VCaP (cell line): Measurements from ENCODE around the gene DCAF11.

Experiments
- H3K27ac ChIP-seq: fragments of 450-650 bp; 2 replicates; pipeline ENCODE4 v1.5.1; 2017
- TF ChIP-seq, protein P1 (sequence below): fragments of 450-650 bp; conservative IDR thresholded peaks from 2 replicates; pipeline ENCODE4 v1.5.1; 2017; ENCODE audit warnings: mild to moderate bottlenecking, moderate library complexity

The DCAF11 gene

DNA sequence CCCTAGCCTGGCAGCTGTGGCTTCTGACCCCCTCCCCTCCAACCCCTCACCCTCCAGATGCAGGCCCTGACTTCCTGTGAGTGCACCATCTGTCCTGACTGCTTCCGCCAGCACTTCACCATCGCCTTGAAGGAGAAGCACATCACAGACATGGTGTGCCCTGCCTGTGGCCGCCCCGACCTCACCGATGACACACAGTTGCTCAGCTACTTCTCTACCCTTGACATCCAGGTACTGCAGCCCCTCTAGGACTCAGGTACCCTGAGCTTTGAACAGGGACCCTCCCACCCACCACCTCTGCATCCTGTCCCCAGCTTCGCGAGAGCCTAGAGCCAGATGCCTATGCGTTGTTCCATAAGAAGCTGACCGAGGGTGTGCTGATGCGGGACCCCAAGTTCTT is 40.5 kb downstream of the DCAF11 start:
- TF ChIP-seq, protein P1, sequence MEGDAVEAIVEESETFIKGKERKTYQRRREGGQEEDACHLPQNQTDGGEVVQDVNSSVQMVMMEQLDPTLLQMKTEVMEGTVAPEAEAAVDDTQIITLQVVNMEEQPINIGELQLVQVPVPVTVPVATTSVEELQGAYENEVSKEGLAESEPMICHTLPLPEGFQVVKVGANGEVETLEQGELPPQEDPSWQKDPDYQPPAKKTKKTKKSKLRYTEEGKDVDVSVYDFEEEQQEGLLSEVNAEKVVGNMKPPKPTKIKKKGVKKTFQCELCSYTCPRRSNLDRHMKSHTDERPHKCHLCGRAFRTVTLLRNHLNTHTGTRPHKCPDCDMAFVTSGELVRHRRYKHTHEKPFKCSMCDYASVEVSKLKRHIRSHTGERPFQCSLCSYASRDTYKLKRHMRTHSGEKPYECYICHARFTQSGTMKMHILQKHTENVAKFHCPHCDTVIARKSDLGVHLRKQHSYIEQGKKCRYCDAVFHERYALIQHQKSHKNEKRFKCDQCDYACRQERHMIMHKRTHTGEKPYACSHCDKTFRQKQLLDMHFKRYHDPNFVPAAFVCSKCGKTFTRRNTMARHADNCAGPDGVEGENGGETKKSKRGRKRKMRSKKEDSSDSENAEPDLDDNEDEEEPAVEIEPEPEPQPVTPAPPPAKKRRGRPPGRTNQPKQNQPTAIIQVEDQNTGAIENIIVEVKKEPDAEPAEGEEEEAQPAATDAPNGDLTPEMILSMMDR, result no peak
- no peak overlapping the region for H3K27ac ChIP-seq

DNA sequence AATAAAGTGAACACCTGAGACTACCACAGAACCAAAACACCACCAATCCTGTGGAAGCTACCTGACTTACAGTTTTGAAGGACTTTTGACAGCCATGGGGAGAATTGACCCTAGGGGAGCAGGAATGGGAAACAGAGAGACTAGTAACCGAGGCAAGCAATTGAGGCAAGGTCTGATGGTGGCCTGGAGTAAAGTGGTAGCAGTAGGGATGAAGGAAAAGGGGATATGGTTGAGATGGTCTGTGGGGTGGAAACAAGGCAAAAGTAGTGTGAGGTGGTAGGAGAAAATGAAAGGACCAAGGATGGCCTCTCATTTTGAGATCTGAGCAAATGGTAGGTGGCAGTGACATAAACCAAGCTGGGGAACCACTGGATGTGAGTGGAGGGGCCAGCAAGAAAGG is 42.3 kb downstream of the DCAF11 start:
- H3K27ac ChIP-seq, result no peak overlapping the region
- TF ChIP-seq, protein P1, result no peak

DNA sequence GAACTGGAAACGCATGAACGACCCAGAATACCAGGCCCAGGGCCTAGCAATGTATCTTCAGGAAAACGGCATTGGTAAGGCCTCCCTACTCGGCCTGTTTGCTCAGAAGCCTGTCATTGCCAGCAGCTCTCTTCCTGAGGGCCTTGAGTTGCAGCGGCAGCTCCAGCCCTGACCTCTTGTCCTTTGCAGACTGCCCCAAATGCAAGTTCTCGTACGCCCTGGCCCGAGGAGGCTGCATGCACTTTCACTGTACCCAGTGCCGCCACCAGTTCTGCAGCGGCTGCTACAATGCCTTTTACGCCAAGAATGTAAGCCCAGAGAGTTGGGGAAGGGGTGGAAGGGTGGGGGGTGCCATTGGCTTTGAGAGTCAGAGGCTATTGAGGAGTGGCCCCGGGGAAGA is 42.8 kb downstream of the DCAF11 start:
- H3K27ac ChIP-seq, result no peak overlapping the region
- TF ChIP-seq, protein P1, result no peak

DNA sequence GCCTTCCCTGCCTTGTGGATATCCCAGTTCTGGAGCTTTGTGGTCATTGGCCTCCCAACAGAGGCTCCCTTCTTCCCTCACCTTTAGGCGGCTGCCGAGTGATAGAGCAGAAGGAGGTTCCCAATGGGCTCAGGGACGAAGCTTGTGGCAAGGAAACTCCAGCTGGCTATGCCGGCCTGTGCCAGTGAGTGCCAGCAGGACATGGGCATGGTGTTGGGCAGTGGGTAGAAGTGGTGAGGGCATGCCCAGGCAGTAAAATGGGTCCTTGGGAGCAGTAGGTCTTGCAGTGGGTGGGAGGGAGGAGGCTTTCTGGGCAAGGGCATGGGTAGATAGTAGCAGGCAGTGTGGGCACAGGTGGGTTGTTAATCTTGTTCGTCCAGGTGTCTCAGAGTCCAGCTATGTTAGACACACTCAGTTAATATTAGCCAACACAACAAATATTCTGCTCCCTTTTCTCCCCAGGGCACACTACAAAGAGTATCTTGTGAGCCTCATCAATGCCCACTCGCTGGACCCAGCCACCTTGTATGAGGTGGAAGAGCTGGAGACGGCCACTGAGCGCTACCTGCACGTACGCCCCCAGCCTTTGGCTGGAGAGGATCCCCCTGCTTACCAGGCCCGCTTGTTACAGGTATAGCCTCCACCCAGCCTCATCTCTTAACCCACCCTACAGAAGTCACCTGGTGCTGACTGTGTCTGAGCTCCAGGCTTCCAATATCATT is 45.4 kb downstream of the DCAF11 start:
- peak overlapping the region; percentile 62 for H3K27ac ChIP-seq
- TF ChIP-seq, protein P1, result no peak

DNA sequence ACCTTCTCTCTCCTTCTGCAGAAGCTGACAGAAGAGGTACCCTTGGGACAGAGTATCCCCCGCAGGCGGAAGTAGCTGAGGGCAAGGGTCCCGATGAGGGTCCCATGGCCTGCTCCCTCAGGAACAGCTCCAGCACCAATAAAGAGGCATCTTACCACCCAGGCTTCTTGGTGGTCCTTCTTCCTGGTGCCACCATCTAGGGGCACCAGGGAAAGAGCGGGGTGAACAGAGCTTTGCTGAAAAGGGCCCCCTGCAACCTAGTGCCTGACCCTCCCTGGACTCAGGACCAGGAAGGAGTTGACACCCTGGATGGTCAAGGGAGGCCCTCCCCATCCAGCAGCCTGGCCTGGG is 45.9 kb downstream of the DCAF11 start:
- H3K27ac ChIP-seq, result peak overlapping the region; percentile 62
- TF ChIP-seq, protein P1, result no peak

DNA sequence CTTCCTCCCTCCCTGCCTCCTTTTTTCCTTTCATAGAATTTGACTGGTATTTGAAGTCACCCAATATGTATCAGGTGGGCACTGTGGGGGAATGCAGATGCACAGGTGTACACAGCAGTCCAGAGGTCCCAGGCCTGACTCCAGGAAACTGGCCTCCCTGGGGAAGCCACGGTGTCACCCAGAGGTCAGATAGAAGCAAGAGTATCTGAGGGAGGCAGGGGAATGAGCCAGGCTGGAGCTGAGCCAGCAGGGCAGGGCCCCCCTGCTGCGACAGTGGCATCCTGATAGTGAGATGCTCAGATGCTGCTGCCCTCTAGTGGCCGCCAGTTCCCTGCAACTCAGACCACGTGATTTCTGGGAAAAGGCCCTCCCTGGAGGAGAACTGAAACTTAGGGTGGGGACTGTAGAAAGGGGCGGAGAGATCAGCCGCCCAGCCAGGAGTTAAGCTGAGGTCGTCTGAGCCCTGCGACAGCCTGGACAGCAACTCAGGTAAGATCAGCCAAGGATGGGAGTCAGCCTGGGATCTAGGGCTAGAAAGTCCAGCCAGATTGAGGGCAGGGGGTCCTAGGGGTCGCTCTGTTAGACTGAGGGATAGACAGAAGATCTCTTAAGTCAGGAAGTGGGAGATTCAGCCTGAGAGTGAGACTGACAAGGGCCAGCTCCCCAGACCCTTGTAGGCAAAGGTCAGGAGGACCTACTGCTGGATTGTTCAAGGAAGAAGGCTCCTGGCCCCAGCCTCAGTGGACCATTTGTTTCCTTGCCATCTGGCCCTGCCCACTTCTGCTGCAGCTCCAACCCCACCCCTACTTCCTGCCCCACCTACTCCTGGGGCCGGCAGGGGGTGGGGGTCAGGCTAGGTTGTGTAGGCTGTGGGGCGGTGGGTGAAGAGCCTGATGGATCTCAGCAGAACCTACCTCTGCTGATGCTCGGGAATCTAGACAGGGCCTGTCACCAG is 46.5 kb downstream of the DCAF11 start, which contains the start of gene IRF9:
Gene IRF9, plus strand, starts transcription at position 416 of the 955 bp plus-strand sequence. CDS start 880 bp downstream, outside the sequence.
- TF ChIP-seq, protein P1, result peak; percentile 94
- H3K27ac ChIP-seq, result peak within 1 kb of the TSS; percentile 62

DNA sequence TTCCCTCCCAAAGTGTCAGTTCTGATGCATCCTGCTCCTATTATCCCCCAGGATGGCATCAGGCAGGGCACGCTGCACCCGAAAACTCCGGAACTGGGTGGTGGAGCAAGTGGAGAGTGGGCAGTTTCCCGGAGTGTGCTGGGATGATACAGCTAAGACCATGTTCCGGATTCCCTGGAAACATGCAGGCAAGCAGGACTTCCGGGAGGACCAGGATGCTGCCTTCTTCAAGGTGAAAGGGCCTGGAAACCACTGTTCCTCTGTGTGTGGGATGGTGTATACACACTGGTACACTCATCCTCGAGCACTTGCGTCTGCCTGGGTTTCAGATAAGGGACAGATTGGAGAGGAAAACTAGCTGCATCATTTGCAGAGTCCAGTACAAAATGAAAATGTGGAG is 47.5 kb downstream of the DCAF11 start:
- H3K27ac ChIP-seq, result peak overlapping the region; percentile 62; the same call in 1 of the 2 replicates
- TF ChIP-seq, protein P1, result no peak
